ENCODE data around the gene LYRM1.

The LYRM1 gene

DNA sequence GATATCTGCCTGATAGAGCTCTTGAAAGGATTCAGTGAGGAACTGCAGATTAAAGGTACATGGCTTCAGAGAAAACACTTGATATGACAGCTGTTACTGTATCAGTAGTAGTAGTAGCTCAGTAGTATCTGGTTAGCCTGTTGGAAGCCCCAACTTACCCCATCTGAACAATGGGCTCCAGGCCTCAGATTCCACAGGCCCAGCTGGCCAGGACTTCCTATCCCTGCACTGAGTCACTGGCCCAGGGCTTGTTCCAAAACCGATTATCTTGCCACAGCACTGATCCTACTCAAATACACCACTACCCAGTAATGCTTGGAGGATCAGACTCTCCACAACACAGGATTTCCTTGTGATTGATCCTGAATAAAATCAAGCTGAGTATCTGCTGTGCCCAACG lies 33.0 kb upstream of the LYRM1 start:
- H3F3A ChIP-seq (ENCODE audit: control insufficient read depth, insufficient read depth) = no peaks in the 10 kb centered on the region
- H3K9me3 ChIP-seq (ENCODE audit: control insufficient read depth, insufficient read depth, low read length) = no peaks in the 10 kb centered on the region
- H3K9me2 ChIP-seq (replicated peaks; ENCODE audit: control insufficient read depth, low read length) = no peaks in the 10 kb centered on the region
- peaks cover 11% of the 10 kb centered on the region for H3K79me2 ChIP-seq (ENCODE audit: control insufficient read depth, low read length)
- TF ChIP-seq, protein P1, sequence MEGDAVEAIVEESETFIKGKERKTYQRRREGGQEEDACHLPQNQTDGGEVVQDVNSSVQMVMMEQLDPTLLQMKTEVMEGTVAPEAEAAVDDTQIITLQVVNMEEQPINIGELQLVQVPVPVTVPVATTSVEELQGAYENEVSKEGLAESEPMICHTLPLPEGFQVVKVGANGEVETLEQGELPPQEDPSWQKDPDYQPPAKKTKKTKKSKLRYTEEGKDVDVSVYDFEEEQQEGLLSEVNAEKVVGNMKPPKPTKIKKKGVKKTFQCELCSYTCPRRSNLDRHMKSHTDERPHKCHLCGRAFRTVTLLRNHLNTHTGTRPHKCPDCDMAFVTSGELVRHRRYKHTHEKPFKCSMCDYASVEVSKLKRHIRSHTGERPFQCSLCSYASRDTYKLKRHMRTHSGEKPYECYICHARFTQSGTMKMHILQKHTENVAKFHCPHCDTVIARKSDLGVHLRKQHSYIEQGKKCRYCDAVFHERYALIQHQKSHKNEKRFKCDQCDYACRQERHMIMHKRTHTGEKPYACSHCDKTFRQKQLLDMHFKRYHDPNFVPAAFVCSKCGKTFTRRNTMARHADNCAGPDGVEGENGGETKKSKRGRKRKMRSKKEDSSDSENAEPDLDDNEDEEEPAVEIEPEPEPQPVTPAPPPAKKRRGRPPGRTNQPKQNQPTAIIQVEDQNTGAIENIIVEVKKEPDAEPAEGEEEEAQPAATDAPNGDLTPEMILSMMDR (IDR thresholded peaks at IDR 0.05; ENCODE audit: low read depth, low read length, poor library complexity, severe bottlenecking) = no peak
- no peak for TF ChIP-seq EZH2phosphoT487 (IDR thresholded peaks at IDR 0.05; ENCODE audit: borderline replicate concordance, low read length)
- no peak overlapping the region for H3K4me3 ChIP-seq (ENCODE audit: low read length)
- H3K27ac ChIP-seq (ENCODE audit: low read depth, low read length) = no peak overlapping the region
- H3K36me3 ChIP-seq (ENCODE audit: control insufficient read depth, low read length) = no peaks in the 10 kb centered on the region
- H3K27me3 ChIP-seq (ENCODE audit: control insufficient read depth, low read length) = no peaks in the 10 kb centered on the region
- H4K20me1 ChIP-seq (ENCODE audit: control insufficient read depth, insufficient read depth, low read depth, low read length) = no peaks in the 10 kb centered on the region
- no peak overlapping the region for H3K4me2 ChIP-seq (ENCODE audit: low read length)
- 0 out of 2 replicates have a peak, but pooled peaks cover 6% of the 10 kb centered on the region for H3K4me1 ChIP-seq (ENCODE audit: control insufficient read depth, low read length)

- no peak overlapping the region for H3K4me2 ChIP-seq (ENCODE audit: low read length)
- peaks cover 17% of the 10 kb centered on the region for H3K79me2 ChIP-seq (ENCODE audit: control insufficient read depth, low read length)
Measured at GRCh38 chr16:20868890-20869289, 31.7 kb upstream of the LYRM1 start.

DNA sequence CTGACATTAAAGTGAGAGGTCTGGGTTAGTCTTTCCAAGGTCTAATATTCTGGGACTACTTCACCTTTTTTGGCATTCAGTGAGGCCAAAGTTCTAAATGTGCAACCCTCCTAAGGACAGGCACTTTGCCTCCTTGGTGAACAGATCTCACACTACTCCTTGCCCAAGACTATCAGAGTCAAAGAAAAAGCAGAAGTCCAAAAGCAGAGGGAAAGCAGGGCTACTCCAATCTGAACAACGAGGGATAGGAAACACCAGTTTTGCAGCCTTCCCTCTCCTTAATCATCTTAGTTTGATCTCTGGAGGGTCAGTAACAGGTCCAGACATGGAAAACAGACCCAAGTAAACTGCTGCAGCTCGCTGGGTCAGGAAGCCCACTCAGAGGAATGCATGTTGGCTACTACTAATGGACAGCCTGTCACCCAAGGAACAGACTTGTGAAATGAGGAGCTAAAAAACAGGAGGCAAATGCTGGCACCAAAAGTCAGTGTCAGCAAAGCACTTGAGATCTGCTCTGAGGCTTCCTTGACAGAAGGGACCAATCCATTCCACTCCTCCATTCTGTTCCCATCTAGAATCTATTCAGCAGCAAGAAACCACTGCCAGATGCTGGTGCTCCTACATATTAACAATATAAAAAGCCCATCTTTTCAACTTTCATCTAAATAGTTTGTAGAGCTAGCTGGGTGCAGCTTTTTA lies 30.3 kb upstream of the LYRM1 start:
- no peaks in the 10 kb centered on the region for H4K20me1 ChIP-seq (ENCODE audit: control insufficient read depth, insufficient read depth, low read depth, low read length)
- H3K36me3 ChIP-seq (ENCODE audit: control insufficient read depth, low read length) = no peaks in the 10 kb centered on the region

More at GRCh38 chr16:20868890-20869289, 31.7 kb upstream of the LYRM1 start:
- H3K36me3 ChIP-seq (ENCODE audit: control insufficient read depth, low read length) = no peaks in the 10 kb centered on the region
- no peaks in the 10 kb centered on the region for H3K9me3 ChIP-seq (ENCODE audit: control insufficient read depth, insufficient read depth, low read length)
- H3K4me1 ChIP-seq (ENCODE audit: control insufficient read depth, low read length) = peaks cover 7% of the 10 kb centered on the region
- H3K4me3 ChIP-seq (ENCODE audit: low read length) = no peak overlapping the region
- H3K9me2 ChIP-seq (replicated peaks; ENCODE audit: control insufficient read depth, low read length) = no peaks in the 10 kb centered on the region
- H3K27ac ChIP-seq (ENCODE audit: low read depth, low read length) = no peak overlapping the region
- H4K20me1 ChIP-seq (ENCODE audit: control insufficient read depth, insufficient read depth, low read depth, low read length) = no peaks in the 10 kb centered on the region
- H3F3A ChIP-seq (ENCODE audit: control insufficient read depth, insufficient read depth) = no peaks in the 10 kb centered on the region
- no peak for TF ChIP-seq EZH2phosphoT487 (IDR thresholded peaks at IDR 0.05; ENCODE audit: borderline replicate concordance, low read length)
- TF ChIP-seq, protein P1 (IDR thresholded peaks at IDR 0.05; ENCODE audit: low read depth, low read length, poor library complexity, severe bottlenecking) = no peak
- no peaks in the 10 kb centered on the region for H3K27me3 ChIP-seq (ENCODE audit: control insufficient read depth, low read length)

More for the DNA sequence above, 30.3 kb upstream of the LYRM1 start:
- Histone ChIP-seq H3K27ac (ENCODE audit: low read depth, low read length) (no peak overlapping the region), H3K79me2 (ENCODE audit: control insufficient read depth, low read length) (peaks cover 21% of the 10 kb centered on the region), H3K9me2 (replicated peaks; ENCODE audit: control insufficient read depth, low read length) (no peaks in the 10 kb centered on the region), H3K9me3 (ENCODE audit: control insufficient read depth, insufficient read depth, low read length) (no peaks in the 10 kb centered on the region), H3K4me2 (ENCODE audit: low read length) (no peak overlapping the region), H3F3A (ENCODE audit: control insufficient read depth, insufficient read depth) (no peaks in the 10 kb centered on the region), H3K4me3 (ENCODE audit: low read length) (no peak overlapping the region), H3K27me3 (ENCODE audit: control insufficient read depth, low read length) (no peaks in the 10 kb centered on the region), H3K4me1 (ENCODE audit: control insufficient read depth, low read length) (peaks cover 21% of the 10 kb centered on the region)
- TF ChIP-seq, protein P1 (IDR thresholded peaks at IDR 0.05; ENCODE audit: low read depth, low read length, poor library complexity, severe bottlenecking) = no peak
- TF ChIP-seq EZH2phosphoT487 (IDR thresholded peaks at IDR 0.05; ENCODE audit: borderline replicate concordance, low read length) = no peak
